AG10803 (cell line): ENCODE data around the gene RPP25L.

Experiments used
- DNase-seq: peaks from one replicate; pipeline ENCODE4 v3.0.0; 2010; ENCODE audit warnings: low read depth
- H3K4me3 ChIP-seq: 2 replicates; pipeline ENCODE4 v1.5.1; 2011; ENCODE audit warnings: mild to moderate bottlenecking, low read length, control low read depth
- TF ChIP-seq, protein P1 (sequence below): conservative IDR thresholded peaks from 2 replicates; pipeline ENCODE4 v1.5.1; 2011; ENCODE audit warnings: mild to moderate bottlenecking, low read length, control low read depth, inconsistent platforms

RPP25L gene

DNA sequence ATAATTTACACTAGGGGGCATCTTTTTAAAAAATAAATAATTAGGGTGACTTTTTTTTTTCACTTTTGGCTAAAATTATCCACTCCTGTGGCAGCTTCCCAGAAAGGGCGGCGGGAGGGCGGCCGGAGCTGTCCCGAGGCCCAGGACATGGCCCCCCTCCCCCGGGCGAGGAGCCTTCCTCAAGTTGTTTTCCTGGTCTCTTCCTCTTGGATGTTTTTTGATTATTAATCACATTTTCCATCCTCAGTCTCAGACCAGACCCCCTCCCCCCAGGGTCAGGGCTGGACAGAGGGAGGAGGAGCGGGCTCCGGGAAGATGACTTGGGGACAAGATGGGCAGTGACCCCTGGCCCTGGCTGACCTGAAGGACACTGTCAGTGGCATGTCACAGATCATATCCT, 17.7 kb downstream of the RPP25L start:
- DNase-seq: no peak
- no peak overlapping the region for H3K4me3 ChIP-seq
- TF ChIP-seq, protein P1, sequence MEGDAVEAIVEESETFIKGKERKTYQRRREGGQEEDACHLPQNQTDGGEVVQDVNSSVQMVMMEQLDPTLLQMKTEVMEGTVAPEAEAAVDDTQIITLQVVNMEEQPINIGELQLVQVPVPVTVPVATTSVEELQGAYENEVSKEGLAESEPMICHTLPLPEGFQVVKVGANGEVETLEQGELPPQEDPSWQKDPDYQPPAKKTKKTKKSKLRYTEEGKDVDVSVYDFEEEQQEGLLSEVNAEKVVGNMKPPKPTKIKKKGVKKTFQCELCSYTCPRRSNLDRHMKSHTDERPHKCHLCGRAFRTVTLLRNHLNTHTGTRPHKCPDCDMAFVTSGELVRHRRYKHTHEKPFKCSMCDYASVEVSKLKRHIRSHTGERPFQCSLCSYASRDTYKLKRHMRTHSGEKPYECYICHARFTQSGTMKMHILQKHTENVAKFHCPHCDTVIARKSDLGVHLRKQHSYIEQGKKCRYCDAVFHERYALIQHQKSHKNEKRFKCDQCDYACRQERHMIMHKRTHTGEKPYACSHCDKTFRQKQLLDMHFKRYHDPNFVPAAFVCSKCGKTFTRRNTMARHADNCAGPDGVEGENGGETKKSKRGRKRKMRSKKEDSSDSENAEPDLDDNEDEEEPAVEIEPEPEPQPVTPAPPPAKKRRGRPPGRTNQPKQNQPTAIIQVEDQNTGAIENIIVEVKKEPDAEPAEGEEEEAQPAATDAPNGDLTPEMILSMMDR: no peak

DNA sequence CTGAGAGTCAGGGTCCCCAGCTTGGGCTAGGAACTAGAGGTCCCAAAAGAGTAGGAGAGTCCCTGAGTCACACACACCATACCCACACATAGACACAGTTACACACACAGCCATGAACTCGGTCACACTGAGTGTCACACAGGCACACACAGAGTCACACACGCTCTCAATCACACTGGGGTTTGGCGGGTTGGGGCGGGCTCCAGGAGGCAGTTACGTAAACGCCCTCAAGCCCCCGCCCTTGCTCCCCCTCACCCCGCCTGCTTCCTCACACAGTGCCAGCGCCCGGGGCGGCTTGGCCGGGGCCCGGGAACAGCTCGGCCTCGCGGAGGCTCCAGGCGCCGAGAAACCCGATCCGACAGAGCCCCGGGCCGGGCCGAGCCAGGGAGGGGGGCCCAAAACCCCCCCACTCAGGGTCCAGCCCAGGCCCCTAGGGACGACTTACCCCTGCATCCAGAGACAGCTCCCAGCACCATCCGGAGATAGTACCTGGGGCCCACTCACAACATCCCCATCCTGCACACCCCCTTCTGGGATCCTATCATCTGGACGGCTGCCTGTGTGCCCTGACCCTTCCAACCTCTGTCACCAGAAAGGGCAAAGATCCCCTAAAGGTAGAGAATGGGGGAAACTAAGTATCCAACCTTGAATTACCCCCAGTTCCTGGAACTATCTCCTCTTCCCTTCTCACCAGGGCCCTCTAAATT, 18.8 kb downstream of the RPP25L start:
- TF ChIP-seq, protein P1: no peak
- DNase-seq: no peak
- H3K4me3 ChIP-seq: no peak overlapping the region

DNA sequence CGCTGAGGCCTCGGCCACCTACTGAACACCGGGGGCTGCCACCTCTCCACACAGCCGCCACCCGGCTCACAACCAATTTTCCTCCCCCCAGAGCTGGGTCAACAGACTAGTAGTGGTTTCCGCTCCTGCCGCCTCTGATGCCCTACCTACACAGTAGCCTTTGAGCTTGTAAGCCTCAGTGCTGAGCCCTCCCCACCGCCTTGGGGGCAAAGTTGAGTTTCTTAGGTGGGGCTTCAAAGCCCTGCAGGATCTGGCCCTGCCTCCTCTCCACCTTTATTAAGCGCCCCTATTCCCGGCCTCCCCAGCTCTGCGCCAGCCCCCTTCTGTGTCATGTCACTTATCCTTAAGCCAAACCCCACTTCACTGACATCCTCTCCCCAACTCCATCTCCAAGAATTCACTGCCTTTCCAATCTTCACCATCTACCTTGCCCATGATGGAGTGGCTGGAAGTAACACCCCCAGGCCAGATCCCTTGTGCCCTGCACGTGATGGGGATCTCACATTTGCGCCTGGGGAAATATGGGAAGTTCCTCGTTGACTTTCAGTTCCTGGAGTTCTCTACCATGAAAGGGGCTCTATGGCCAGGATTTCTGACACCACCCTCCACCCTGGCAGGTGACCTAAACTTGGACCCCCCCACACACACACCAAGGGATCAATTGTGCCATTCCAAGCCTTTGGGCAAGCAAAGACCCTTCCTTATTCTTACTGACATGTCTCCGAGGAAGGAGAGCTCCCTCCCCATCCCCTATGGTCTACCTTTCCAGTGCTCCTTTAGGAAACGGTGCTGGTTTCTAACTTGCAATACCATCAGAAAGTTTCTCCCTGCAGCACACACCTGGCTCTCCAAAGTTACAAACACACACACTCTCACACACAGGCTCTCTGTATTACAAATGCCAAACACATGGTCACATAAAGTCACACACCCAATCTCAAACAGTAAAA, 19.7 kb downstream of the RPP25L start:
- no peak overlapping the region for H3K4me3 ChIP-seq
- TF ChIP-seq, protein P1: no peak
- DNase-seq: no peak

DNA sequence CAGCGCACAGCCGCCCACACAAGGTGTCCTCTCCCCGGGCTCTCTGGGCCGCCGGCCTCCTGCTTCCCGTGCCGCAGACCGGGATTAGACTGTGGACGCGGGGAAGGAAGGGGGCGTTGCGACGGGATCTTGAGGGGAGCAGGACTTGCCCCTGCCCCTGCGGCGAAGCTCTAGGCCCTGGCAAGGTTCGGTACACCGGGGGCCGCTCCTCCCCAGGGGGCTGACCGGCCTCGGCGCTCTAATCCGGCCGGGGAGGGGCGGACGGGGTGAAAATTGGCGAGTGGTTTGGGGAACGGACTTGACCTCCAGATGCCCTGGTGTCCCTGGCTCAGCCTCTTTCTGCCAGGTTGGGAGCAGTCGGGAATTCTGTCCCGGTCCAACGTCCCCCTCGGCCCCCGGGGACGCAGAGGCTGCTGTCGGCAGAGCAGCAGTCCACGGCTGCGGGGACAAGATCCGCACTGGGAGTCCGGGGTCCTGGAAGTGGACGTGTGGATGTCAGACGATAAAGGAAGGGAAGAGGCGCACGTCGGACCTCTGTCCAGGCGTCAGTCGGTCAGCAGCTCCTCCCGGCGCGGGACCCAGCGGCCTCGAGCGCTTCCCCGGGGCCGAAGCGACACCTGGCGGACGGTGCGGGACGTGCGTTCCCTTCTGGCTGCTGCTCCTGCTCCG, 20.5 kb downstream of the RPP25L start:
- TF ChIP-seq, protein P1: peak; percentile 80
- DNase-seq: peak; percentile 66
- no peak overlapping the region for H3K4me3 ChIP-seq

DNA sequence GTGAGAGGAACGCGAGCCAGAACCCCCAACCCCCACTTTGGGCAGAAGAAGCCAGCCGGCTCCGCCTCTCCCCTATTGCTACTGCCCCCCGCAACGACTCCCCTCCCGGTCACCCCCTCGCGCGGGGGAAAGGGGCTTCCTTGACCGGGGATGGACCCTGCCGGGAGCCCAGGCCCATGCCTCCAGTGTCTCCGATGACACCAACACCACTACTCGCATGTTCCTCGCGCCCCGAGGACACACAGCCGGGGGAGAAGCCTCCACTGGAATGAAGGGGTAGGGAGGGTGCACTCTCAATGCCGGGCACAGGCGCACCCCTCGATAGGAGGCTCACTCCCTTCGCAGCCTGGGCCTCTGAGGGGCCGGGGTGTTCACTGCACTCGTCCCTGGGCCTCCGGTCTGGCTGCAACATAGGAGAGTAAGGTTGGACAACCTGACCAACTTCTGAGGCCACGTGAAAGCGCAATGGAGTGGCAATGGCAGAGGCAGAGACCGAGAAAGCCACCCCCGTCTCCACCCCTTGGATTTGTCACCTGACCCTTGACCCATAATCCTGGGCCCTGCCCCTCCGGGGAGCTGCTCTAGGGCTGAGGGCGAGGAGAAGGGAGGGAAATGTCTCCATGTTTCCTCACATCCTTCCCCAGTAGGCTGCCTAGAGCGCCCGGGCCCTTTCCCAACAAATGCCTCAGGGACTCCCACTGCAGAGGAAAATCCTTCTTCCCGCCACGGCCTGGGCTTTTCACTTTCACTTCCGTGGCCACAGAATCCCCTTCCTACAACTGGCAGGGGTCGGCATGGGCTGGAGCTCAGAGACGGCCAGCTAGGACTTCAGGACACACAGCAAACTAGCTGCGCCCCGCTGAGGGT, 21.3 kb downstream of the RPP25L start:
- DNase-seq: no peak
- TF ChIP-seq, protein P1: no peak

DNA sequence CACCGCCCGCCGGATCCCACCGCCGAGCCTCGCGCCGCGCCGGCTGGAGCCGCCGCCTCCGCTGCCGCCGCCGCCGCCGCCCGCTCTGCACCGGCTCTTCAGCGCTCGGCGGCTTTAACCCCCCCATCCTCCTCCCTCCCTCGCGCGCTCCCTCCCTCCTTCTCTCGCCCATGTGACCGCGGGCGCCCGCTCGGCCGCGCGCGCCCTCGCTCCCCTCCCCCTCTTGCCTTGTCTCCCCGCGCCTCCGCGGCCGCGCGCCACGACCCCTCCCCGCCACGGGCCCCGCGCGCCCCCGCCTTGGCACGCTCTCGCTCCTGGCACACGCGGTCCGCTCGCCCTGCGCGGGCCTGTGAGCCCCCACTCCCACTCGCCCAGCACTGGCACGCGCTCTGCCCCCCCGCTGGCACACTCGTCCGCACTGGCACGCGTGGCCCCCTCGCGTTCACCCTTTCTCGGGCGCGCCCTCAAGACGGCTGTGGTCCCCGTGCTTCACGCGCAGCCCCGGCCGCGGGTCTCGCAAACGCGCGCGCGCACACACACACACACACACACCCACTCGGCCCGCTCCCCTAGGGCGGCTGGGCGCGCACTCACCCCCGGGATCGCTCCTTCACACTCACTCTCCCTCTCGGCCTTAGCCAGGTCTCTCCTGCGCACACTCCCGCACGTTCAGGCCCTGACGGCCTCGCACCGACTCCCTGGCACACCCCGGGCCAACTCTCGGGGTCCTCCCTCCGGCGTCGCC, 22.1 kb downstream of the RPP25L start, which contains the start of gene CNTFR:
TSS of gene CNTFR (minus strand) at position 89 of the 745 bp plus-strand sequence. CDS start 20,743 bp downstream, outside the sequence.
- DNase-seq: no peak
- TF ChIP-seq, protein P1: no peak
- no peak within 1 kb of the TSS for H3K4me3 ChIP-seq

More for the DNA sequence above, 21.3 kb downstream of the RPP25L start:
- H3K4me3 ChIP-seq: peak overlapping the region; percentile 7; the same call in 1 of the 2 replicates
